KBM-7 (cell line): ENCODE data around the gene EML5.

ENCODE experiments used
- DNase-seq: peaks from one replicate; pipeline ENCODE4 v3.0.0-alpha.2; 2015
- in situ Hi-C: fragments of 300-500 bp; cut with MboI; formaldehyde crosslinking; loops from 2 replicates; pipeline ENCODE4 v1.14.3; 2020; ENCODE audit warnings: low sequenced_read_pairs, low pct_unique_long_range_greater_than_20kb, mixed read lengths

EML5 gene

DNA sequence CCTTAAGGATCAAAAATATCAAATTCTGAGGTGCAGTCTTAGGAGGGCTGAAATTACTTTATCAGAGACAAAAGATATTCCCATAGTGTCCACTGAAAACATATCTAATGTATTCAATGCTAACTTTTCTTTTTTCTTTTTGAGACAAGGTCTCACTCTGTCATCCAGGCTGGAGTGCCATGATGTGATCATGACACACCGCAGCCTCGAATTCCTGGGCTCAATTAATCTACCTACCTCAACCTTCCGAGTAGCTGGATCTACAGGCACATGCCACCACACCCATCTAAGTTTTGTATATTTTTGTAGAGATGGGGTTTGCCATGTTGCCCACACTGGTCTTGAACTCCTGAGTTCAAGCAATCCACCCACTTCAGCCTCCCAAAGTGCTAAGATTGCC lies 161.7 kb downstream of the EML5 start:
- no peak for DNase-seq
- in situ Hi-C loops, result no loop called here

DNA sequence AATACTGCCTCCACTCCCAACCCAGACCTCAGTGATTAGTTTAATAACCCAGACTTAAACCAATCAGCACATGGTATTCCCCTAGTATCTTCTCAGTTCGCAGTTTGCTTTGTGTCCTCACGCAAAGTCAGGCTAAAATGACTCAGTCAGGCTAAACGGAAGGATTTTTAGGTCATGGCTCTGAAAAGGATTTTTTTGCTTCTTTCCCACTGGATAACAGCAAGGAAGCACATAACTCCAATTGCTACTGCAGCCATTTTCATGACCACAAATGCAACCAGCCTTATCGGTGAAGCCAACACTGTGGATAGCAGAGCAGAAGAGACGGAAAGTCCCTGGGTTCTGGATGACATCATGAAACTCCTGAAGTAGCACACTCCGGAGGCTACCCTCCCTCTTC lies 162.2 kb downstream of the EML5 start:
- DNase-seq, result no peak
- in situ Hi-C loops, result no loop called here

DNA sequence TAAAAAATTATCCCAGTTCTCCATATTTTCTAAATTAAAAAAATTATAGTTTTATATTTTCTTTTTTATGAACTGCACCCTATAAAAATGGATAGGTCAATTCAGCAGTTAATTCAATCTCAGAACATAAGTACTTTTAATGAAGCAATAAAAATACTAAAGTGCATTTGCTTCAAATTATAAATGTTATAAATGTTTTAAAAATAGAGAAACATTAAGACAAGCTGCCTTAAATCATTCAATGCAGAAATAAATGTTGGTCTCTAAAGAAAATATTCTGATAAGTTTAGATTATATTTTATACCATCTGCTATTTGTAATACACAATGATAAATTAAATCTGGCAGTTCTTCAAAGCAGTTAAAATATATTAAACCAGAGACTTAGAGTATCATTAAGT lies 164.3 kb downstream of the EML5 start:
- in situ Hi-C loops, result no loop called here

DNA sequence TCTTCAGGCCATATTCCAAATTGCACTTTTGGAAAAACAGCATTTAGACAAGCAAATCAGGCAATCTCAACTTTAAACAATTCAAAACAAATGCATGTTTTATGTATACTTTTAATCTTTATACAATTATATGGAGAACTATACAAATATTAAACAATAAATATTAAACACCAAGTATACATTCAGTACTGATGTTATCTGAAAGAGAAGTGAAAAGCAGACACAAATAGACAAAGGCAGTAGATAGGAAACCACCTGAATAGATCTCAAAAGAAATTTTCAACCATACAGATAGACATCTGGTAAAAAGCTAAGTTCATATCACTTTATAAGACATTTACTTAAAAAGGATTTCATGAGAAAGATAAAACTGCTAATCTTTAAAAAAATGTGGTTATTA lies 164.7 kb downstream of the EML5 start:
- DNase-seq, result no peak
- in situ Hi-C loops, result no loop called here

More for the DNA sequence above, 164.3 kb downstream of the EML5 start:
- no peak for DNase-seq

DNA sequence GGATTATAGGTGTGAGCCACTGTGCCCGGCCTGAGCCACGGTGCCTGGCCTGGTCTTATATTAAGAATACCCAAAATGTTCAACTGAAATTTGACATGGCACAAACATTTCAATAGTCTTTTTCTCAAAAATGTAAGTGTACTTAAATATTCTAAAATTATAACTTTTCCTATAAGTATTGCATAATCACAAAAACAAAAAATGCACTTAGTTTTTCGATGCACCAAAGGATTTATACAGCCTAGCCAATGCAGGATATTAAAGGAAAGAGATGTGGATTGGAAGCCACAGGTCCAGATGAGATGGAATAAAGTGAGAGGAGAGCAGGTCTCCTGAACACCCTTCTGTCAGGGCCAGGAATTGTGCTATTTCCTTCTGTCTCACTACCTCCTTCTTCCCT lies 167.1 kb downstream of the EML5 start:
- DNase-seq, result no peak

DNA sequence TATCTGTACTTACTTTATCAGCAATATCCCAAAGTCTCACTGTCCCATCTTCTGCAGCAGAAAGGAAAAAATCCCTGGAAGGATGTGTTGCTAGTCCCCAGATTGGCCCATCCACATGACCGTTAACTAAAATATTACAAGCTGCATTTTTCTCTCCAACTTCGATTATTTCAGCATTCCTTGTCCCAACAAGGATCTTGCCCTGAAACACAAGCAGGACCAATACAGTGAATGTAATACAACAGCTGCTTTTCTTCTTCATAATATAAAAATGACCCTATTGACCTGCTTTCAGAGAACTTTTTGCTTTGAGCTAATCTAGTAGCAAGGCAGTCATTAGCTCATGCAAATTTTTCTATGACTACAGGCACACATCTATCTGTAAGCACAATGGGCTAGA lies 171.7 kb downstream of the EML5 start:
- DNase-seq, result no peak
- in situ Hi-C loops, result no loop called here

More for the DNA sequence above, 167.1 kb downstream of the EML5 start:
- in situ Hi-C loops, result no loop called here

DNA sequence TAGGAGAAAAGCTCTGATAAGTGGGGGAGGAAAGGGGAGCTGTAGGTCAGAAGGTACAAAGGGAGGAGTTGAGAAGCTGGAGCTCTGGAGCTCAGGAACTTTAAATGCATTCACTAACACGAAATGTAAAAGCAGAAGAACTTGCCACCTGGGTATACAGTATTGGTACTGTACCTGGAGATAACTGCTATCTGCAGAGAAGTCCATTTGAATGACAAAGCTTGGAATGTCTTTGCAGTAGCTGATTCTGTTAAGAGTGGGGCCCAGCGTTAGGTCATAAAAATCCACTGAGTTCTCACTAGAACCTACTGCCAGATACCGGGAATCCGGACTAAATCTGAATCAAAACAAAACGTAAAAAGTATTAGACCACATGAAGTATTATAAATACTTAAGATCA lies 174.3 kb downstream of the EML5 start:
- in situ Hi-C loops, result no loop called here
- DNase-seq, result no peak

DNA sequence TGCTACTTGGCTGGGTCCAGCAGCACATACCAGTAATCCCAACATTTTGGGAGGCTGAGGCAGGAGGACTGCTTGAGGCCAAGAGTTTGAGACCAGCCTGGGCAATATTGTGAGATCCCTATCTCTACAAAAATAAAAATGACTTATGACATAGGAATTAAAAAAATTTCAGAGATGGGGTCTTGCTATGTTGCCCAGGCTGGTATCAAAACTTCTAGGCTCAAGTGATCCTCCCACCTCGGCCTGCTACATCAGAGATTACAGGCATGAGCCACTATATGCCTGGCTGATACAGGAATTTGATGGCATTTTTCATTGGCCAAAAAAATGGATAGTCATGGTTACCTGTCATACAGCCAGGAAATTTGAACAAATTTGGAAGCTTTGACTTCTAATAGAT lies 175.3 kb downstream of the EML5 start:
- no peak for DNase-seq
- in situ Hi-C loops, result no loop called here

DNA sequence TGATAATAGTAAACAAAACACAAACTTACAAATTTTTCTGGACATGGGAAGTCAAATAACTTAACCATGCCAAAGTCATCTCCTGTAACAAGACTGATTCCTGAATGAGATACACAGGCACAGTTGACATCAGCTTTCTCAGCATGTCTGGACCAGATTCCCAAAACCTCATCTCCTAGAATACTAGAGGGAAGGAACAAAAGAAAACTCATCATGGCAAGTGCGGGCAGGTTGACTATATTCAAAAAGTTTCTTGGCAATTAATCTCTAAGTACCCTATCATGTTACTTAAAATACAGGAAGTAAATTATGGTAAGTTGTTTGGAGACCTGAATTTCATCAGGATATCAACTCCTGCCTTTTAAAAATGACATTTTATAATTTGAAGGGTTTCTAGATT lies 176.1 kb downstream of the EML5 start:
- in situ Hi-C loops, result no loop called here
- DNase-seq, result no peak

DNA sequence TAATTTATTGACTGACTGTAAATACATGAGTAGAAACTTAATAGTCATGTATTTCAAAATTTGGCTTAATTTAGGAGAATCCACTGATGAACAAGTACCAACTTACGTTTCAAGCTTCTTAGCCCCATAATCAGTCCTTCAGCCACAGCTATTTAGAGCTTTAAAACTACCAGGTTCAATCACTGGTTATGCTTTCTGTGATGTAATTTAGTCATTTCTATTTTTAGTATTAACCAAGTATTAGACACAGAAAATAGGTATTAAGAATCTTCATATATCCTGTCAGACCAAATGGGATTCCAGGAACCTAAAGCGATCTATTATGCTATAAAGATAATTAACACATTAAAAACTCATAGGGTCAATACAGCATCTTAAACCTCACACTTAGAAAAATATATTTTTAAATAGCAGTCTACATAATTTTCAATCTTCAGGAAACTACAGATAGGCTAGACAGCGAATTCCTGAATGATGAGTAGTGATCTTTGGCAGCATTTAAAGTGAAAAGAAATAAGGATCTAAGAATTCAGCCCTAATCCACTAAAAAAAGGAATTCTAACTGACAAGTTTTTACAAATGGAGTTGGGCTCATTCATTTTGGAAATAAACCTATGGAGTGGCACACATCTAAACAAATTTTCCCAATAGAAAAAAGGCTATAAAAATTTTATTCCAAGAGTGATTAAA lies 178.4 kb downstream of the EML5 start:
- no peak for DNase-seq
- in situ Hi-C loops, result no loop called here

DNA sequence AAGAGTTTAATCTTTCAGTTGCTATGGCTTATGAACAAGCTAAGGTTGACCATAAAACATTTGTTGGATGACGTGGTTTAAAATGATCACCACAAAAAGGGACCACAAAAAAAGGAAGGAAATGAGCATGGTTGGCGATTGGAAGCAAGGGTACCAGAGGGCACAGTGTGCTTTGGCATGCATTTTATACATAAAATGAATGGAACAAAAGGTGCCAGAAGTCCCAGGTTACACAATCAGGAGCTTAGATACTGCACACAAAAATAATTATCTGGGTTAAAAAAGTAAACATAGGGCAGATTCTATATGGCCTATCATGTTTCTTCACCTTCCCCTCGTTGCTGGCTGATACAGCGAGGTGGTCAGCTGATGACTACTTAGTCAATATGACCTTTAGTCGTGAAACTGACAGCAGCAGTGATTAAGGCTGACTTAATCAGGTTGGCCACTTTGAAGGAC lies 179.2 kb downstream of the EML5 start:
- DNase-seq, result peak; percentile 66
- in situ Hi-C loops, result no loop called here

DNA sequence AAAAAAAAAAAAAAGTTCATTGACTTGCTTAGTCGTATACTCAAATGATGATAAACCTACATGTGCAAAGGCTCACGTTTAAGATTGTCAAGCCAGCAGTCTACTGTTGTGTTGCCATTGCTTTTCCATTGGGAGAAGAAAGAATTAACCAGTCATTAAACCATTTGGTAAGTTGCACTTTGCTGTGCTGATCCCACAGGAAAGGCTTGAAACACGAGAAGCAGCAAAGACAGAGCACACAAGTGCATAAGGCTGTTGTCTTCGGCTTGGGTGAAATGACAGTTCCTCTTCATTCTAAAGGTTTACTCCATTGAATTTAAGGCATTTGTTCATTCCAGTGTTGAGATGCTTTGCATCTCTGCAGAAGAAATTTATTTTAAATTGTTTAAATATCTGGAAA lies 179.8 kb downstream of the EML5 start:
- peak; percentile 24 for DNase-seq
- in situ Hi-C loops, result no loop called here

DNA sequence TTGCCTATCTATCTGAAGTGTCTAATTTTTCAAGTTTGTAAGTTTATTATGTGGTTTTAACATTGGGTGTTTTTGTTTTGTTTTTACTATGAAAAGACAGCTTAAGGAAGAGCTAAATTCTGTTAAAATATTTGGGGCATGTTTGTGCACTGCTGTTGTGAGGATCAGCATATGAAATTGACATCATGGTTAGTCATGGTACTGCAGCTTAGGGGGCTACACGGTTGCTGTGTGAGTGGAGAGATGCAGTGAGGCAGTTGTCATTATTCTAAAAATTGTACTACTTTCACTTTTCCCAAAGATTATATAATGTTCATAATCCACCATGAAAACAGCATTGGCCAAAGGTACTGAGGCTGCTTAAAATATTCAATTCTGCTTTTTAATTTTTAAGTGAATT lies 180.9 kb downstream of the EML5 start:
- in situ Hi-C loops, result no loop called here
- DNase-seq, result no peak

DNA sequence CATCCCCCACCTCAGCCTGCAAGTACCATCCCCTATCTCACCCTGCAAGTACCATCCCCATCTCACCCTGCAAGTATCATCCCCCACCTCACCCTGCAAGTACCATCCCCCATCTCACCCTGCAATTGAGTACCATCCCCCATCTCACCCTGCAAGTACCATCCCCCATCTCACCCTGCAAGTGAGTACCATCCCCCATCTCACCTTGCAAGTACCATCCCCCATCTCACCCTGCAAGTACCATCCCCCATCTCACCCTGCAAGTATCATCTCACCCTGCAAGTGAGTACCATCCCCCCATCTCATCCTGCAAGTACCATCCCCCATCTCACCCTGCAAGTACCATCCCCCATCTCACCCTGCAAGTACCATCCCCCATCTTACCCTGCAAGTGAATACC lies 184.9 kb downstream of the EML5 start:
- no peak for DNase-seq
- in situ Hi-C loops, result no loop called here

DNA sequence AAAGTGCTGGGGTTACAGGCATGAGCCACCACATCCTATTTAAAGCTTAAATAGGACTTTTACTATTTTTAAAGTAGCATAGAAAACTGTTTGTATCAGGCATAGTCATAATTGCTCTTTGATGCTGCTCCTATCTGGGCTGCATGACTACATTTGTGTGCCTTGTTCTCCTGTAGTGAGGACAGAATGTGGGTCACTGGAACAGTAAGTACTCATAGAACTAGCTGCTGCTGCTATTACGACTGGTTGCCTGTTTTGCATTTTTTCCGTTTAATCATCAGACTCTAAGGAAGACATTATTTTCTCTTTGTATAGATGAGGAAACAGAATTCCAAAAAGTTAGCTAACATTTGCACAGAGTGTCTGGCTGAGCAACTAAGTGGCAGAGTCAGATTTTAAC lies 187.2 kb downstream of the EML5 start:
- in situ Hi-C loops, result no loop called here
- no peak for DNase-seq

DNA sequence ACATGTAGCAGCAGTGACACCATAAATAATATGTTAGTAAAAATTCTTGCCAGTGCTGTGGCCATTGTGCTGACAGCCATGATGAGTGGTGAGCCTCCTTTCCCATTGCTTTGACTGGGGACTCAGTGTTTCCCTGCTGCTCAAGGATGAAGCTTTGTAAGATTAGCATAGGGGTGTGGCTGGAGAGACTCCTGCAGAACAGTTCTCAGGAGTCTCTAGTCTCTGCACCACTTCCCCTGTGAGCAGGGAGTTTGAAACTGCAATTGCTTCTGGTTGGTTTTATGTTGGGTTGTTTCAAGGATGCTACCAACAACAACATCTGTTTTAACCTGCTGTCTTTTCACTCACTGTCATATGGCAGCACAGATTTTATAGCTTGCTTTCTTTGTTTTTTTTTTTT lies 188.5 kb downstream of the EML5 start:
- in situ Hi-C loops, result no loop called here
- DNase-seq, result no peak

DNA sequence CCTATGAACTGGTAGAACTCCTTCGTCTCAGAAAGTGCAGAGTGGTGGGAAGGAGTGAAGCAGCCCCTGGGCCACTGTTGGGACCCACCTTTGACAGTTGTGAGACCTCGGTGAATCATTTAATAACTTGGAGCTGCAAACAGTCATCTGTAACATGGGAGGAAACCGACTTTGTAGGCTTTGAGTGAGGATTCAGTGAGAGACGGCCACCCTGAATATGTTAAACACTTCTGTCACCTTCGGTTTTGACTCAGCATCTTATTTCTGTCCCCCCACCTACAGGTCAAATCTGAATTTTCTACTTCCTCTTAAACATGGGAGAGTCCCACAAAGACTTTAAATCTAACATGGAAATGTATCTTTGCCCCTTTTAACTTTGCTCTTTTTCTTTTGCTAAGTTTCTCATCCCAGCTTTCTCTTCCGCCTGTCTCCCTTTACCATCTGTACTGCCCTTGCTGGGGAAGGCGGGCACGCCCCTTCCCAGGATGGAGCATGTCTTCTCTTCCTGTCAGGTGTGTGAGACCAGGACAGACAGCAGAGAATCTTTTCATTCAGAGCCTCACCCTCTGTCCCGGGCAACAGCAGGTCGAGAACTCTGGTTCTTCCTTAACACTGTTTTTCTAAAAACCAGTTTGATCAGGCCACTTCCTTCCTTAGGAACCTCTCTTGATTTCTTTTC lies 192.9 kb downstream of the EML5 start:
- no peak for DNase-seq
- in situ Hi-C loops, result no loop called here

DNA sequence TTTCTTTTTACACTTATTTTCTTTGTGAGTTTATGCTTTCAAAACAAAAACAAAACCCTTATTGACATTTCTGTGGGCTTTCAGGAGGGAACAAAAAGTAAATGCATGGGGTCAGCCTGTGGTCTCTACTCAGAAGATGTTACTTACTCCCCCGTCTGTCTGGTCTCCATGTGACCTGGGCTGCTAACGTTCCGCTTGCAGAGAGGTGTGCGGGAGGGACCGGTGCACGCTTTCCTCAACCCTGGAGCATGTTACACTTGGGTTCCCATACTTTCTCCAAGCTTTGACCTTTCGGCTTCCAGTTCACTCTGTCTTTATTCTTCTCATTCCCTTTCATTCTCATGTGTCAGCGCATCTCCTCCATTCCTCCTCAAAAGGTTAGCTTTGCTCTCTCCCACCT lies 193.4 kb downstream of the EML5 start:
- in situ Hi-C loops, result no loop called here

DNA sequence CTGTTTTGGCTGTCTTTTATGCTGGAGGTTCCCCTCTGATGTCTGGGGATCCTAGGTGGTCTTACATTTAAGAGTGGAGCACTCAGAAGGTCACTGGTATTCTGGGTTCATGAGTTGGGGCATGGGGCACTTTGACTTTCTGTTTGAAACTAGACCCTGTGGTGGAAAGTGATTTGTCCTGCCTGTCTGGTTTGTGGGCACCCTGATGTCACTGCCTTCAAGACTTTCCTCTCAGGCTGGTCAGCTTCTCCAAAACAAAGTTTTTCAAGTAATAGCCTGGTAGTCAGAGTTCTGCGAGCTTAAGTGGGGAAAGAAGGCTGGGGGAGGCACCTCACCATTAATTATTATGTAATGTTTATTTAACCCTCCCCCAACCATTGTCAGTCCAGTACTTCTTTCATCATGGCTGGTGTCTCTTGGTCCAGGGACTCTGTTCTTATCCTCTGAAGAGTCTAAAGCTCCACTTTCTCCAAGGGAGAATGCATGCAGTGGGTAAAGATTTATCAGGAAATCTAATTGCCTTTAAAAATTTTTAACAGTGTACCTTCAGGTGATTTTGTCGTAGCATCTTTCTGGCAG lies 194.6 kb downstream of the EML5 start:
- in situ Hi-C loops, result no loop called here
- no peak for DNase-seq

More for the DNA sequence above, 193.4 kb downstream of the EML5 start:
- no peak for DNase-seq

DNA sequence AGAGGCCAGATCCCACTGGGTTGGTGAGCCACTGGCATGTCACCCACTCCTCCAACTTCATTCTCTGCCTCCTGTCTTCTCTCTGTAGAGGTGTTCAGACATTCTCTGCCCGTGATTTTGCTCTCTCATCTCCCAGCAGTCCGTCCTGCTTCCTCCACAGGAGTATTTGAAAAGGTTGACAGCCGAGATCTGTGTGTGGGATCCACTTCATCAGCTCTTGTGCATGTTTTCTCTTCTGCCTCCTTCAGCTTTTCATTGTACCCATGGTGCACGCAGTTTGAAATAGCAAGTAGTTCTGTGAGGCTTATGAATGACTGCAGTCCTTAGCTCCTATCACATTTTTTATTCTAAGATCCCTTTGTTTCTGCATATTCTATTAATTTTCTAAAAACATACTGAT lies 195.2 kb downstream of the EML5 start:
- in situ Hi-C loops, result no loop called here
- no peak for DNase-seq

DNA sequence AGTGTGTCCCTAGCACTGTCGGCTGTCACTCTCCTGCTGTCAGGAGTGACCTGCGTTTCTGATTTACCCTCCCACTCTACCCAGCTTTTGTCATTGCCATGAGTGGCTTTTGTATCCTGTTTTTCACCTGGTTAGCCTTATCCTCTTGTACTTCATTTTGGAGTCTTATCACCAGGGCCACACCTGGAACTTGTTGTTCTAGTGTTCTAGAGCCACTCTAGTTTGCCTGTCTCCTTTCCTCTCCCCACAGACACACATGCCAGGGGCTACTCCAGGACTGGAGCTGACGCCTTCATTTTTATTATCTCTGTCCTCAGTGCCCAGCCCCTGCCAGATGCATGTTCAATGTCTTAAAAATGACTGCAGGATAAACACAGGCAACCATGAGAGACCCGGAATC lies 195.7 kb downstream of the EML5 start:
- DNase-seq, result no peak
- in situ Hi-C loops, result no loop called here
